ENCODE measurements around the gene SEMA4A.
A peak's percentile ranks its signal among the peaks of the same experiment; 100 is the strongest.

SEMA4A gene

GRCh38 chr1:156176610-156177210, 23.3 kb downstream of the SEMA4A start (continued):
- TF ChIP-seq HIC1 (tag by site-specific recombination; IDR thresholded peaks at IDR 0.05) = no peak
- TF ChIP-seq GLIS1 (tag by site-specific recombination; IDR thresholded peaks at IDR 0.05) = no peak
- no peak for TF ChIP-seq ZNF658 (tag by site-specific recombination; IDR thresholded peaks at IDR 0.05)
- TF ChIP-seq ATF2 (tag by site-specific recombination; IDR thresholded peaks at IDR 0.05; ENCODE audit: low read depth) = no peak
- TF ChIP-seq ZNF350 (tag by site-specific recombination; IDR thresholded peaks at IDR 0.05) = no peak
- TF ChIP-seq ZNF488 (tag by site-specific recombination; IDR thresholded peaks at IDR 0.05) = no peak
- no peak for TF ChIP-seq ZNF280C (tag by site-specific recombination; IDR thresholded peaks at IDR 0.05)
- TF ChIP-seq ZEB2 (tag by site-specific recombination; IDR thresholded peaks at IDR 0.05) = no peak
- no peak for TF ChIP-seq ZNF626 (tag by site-specific recombination; IDR thresholded peaks at IDR 0.05)
- TF ChIP-seq MYNN (tag by site-specific recombination; IDR thresholded peaks at IDR 0.05; ENCODE audit: borderline replicate concordance) = no peak
- TF ChIP-seq TCF7L2 (IDR thresholded peaks at IDR 0.05; ENCODE audit: borderline replicate concordance, low read depth, low read length) = no peak
- no peak for TF ChIP-seq ZNF274 (IDR thresholded peaks at IDR 0.05; ENCODE audit: low read length)
- TF ChIP-seq ZNF274 (tag by site-specific recombination; IDR thresholded peaks at IDR 0.05; ENCODE audit: borderline replicate concordance) = no peak

- no peaks in the 10 kb centered on the region for H3K4me1 ChIP-seq (ENCODE audit: control insufficient read depth, insufficient read depth, low read length)
- no peak overlapping the region for H3K4me3 ChIP-seq (ENCODE audit: low read depth, low read length)
- ChIA-PET CTCF (interaction anchor here (0.5 to 0.6 kb wide), 2 partner anchors 147 to 181 kb away, joined by 3 read pairs; no protein-coding TSS in a partner anchor), POLR2A (no interaction called here)
- no peaks in the 10 kb centered on the region for H3K36me3 ChIP-seq (ENCODE audit: control insufficient read depth in 2 of 2, insufficient read depth in 1 of 2, low read length in 2 of 2)
- H3K9me3 ChIP-seq (ENCODE audit: control insufficient read depth, insufficient read depth, low read depth, low read length) = no peaks in the 10 kb centered on the region
- no peak overlapping the region for H3K27ac ChIP-seq (ENCODE audit: extremely low read depth, low read depth, low read length)
- TF ChIP-seq ZNF544 (tag by site-specific recombination; IDR thresholded peaks at IDR 0.05) (no peak), PRDM1 (tag by site-specific recombination; IDR thresholded peaks at IDR 0.05) (no peak), YY1 (tag by site-specific recombination; IDR thresholded peaks at IDR 0.05) (no peak), REPIN1 (tag by site-specific recombination; IDR thresholded peaks at IDR 0.05; ENCODE audit: low read depth) (no peak), HOXA7 (CRISPR knock-in tag; IDR thresholded peaks at IDR 0.05; ENCODE audit: borderline replicate concordance) (no peak), ZNF366 (tag by site-specific recombination; conservative IDR thresholded peaks at IDR 0.05) (peak; percentile 23; the same call in 1 of the 2 replicates), ZNF10 (tag by site-specific recombination; IDR thresholded peaks at IDR 0.05) (no peak), OSR2 (tag by site-specific recombination; IDR thresholded peaks at IDR 0.05) (no peak), ZFHX2 (tag by site-specific recombination; conservative IDR thresholded peaks at IDR 0.05) (peak; percentile 91), KLF10 (tag by site-specific recombination; IDR thresholded peaks at IDR 0.05) (no peak), PBX3 (CRISPR knock-in tag; IDR thresholded peaks at IDR 0.05) (no peak), ZEB2 (tag by site-specific recombination; IDR thresholded peaks at IDR 0.05) (no peak), ZNF791 (tag by site-specific recombination; IDR thresholded peaks at IDR 0.05) (no peak), WT1 (tag by site-specific recombination; IDR thresholded peaks at IDR 0.05) (no peak), ZSCAN30 (tag by site-specific recombination; IDR thresholded peaks at IDR 0.05) (no peak), EGR2 (tag by site-specific recombination; IDR thresholded peaks at IDR 0.05; ENCODE audit: low read depth) (peak; percentile 99), ZNF274 (IDR thresholded peaks at IDR 0.05; ENCODE audit: low read length) (no peak), ZNF274 (tag by site-specific recombination; IDR thresholded peaks at IDR 0.05; ENCODE audit: borderline replicate concordance) (no peak), MEIS1 (CRISPR knock-in tag; IDR thresholded peaks at IDR 0.05; ENCODE audit: borderline replicate concordance) (no peak)
Observed at GRCh38 chr1:156177919-156178654, 24.7 kb downstream of the SEMA4A start.

Data from HEK293 (cell line).